Kidney (tissue), 14 donors: ENCODE measurements around the gene OR2Y1. TPM values are rescaled to one million over a fixed set of nuclear protein-coding genes. Genes with fewer than 3 reads are reported as not detected.

ENCODE experiments used
- DNase-seq, 5 donors: peaks; one replicate each; pipeline ENCODE4 v3.0.0-alpha.2; 2013 to 2020
- FAIRE-seq: peaks from 2 replicates; lab custom pipeline; 2012; peaks lifted over from hg19 to GRCh38; lab: Jason Lieb, UNC
- H3K27ac ChIP-seq, 2 donors: one replicate each; pipeline ENCODE4 v1.7.0; 2013; ENCODE audit warnings: low read depth in 2 of 2, low read length in 2 of 2, inconsistent platforms in 1 of 2
- H3K27me3 ChIP-seq: one replicate; pipeline ENCODE4 v1.7.1; 2013; ENCODE audit warnings: low read length, inconsistent platforms; ENCODE audit not compliant: control insufficient read depth, insufficient read depth
- H3K36me3 ChIP-seq, 3 donors: one replicate each; pipeline versions ENCODE4 v1.7.0 to v1.7.1; 2013; ENCODE audit warnings: low read length in 3 of 3, control low read depth in 1 of 3, inconsistent platforms in 1 of 3; ENCODE audit not compliant: insufficient read depth in 3 of 3, control insufficient read depth in 2 of 3
- H3K4me1 ChIP-seq, 3 donors: one replicate each; pipeline versions ENCODE4 v1.7.0 to v1.7.1; 2013; ENCODE audit warnings: low read length in 3 of 3, inconsistent platforms in 1 of 3, low read depth in 1 of 3; ENCODE audit not compliant: control insufficient read depth in 2 of 3, insufficient read depth in 2 of 3
- H3K4me3 ChIP-seq, 3 donors: one replicate each; pipeline versions ENCODE4 v1.7.0 to v1.8.1; 2013; ENCODE audit warnings: low read length in 3 of 3, control low read depth in 1 of 3, inconsistent platforms in 1 of 3
- H3K9ac ChIP-seq, 3 donors: one replicate each; pipeline versions ENCODE4 v1.7.0 to v1.7.1; 2013; ENCODE audit warnings: low read length in 3 of 3, control low read depth in 1 of 3, inconsistent platforms in 1 of 3
- H3K9me3 ChIP-seq, 3 donors: one replicate each; pipeline versions ENCODE4 v1.7.0 to v1.7.1; 2013; ENCODE audit warnings: low read length in 3 of 3, control low read depth in 1 of 3, inconsistent platforms in 1 of 3; ENCODE audit not compliant: control insufficient read depth in 2 of 3, insufficient read depth in 1 of 3
- intact Hi-C: fragments of 100-400 bp; cut with DNase I; formaldehyde crosslinking; loops from one replicate; pipeline ENCODE4 v1.11.1; 2022
- polyA plus RNA-seq: library from polyadenylated mRNA; stranded (reverse); fragments of 350-450 nt; fragmentation: Illumina TruSeq; extraction: RNeasy Lipid Tissue Mini Kit (QIAGEN cat#74804); gene quantifications from one replicate; pipeline ENCODE4 v1.2.3, GENCODE V29; 2014; ENCODE audit warnings: low read depth, low replicate concordance; ENCODE audit not compliant: insufficient read depth
- total RNA-seq: library from RNA; stranded (reverse); fragmentation: NEBNext Ultra II Directional; extraction: Animal tissue kit (Norgen Biotek cat#: 25700); gene quantifications from one replicate; pipeline ENCODE4 v1.2.1, GENCODE V29; 2021
- TF ChIP-seq, protein P1 (sequence below): IDR thresholded peaks from 3 replicates; pipeline ENCODE4 v1.5.1; 2012; ENCODE audit warnings: mild to moderate bottlenecking, moderate library complexity, borderline replicate concordance; ENCODE audit not compliant: insufficient read depth; ENCODE audit errors: extremely low read depth
- donor health status: control.
- donor health status: control.
- donor health status: control.
- donor health status: control.
- donor health status: control.
- donor health status: DM: yes; HTN: yes; CAD: no.
- donor health status: Normal renal cell carcinoma (clear cell type).

OR2Y1 gene
- total and polyA plus RNA-seq, 2 donors from 2014 or later, result not detected

DNA sequence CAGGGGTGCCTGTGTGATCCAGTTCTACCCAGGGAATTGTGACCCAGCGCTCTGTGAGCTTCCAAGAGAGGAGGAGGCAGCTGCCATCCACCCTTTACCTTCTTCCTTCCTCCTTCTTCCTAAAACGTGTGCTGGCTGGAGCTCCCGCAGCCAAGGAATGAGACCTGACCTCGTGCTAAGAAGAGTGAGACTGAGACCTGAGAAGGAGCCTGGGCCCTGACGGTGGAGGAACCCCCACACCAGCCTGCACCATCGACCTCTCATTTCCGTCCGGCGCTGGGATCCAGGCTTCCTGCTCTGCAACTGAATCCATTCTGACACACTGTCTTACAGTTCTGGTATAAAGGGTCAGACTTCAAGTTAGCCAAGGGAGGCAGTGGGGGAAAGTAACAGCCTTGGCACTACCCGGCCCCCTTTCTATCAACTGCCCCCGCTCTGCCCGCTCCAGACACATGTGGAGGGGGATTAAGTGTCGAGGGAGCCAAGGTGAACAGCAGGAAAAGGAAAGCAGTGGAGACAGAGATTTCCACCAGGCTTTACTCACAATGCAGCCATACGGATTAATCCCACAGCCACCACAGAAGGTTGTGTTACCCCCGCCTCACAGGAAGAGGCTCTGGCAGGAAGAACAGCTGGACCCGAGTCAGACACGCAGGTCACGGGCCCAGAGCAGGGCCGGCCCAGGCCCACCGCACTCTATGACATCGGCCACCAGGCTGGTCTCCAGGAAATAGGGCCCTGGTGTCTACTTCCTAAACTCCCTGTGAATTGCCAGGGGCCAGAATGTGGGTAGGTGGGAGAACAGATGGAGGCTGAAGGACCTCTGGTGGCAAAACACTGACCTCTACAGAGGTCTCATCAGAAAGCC, 46.9 kb upstream of the OR2Y1 start:
- intact Hi-C loops, result loop anchor here (10.0 kb wide), 1 partner anchor 78 kb away; the partner anchor contains the start of gene ZFP62
- FAIRE-seq (no peak), DNase-seq (peak in 3 of 5 donors; percentile 41 to 55 (median 50))
- Histone ChIP-seq H3K4me1 (peaks cover 0 to 18% (median 14%) of the 10 kb centered on the region in 3 donors), H3K27me3 (no peaks in the 10 kb centered on the region), H3K9ac (no peak overlapping the region), H3K4me3 (no peak overlapping the region), H3K36me3 (peaks cover 0 to 18% (median 3%) of the 10 kb centered on the region in 3 donors), H3K27ac (peak overlapping the region in 1 of 2 donors; percentile 11), H3K9me3 (no peaks in the 10 kb centered on the region)
- TF ChIP-seq, protein P1, sequence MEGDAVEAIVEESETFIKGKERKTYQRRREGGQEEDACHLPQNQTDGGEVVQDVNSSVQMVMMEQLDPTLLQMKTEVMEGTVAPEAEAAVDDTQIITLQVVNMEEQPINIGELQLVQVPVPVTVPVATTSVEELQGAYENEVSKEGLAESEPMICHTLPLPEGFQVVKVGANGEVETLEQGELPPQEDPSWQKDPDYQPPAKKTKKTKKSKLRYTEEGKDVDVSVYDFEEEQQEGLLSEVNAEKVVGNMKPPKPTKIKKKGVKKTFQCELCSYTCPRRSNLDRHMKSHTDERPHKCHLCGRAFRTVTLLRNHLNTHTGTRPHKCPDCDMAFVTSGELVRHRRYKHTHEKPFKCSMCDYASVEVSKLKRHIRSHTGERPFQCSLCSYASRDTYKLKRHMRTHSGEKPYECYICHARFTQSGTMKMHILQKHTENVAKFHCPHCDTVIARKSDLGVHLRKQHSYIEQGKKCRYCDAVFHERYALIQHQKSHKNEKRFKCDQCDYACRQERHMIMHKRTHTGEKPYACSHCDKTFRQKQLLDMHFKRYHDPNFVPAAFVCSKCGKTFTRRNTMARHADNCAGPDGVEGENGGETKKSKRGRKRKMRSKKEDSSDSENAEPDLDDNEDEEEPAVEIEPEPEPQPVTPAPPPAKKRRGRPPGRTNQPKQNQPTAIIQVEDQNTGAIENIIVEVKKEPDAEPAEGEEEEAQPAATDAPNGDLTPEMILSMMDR, result no peak

DNA sequence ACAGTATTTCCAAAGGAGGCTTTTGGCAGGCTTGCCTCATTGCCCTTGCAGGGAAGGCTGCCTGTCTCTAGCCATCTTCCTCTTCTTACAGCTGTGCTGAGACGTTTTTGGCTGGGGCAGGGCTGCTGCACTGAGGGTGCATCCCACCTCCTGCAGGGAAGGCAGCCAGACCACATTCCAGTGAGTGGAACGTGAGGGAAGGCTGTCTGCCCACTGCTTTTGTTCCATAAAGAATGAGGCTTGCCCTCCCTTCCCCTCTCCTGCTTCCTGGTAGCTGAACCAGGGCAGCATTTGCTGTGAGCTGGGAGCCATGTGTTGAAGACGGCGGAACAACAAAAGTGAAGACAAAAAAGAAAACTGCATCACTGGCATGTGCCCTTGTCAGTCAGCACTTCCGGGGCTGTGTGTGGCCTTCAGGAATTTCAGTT, 46.0 kb upstream of the OR2Y1 start:
- Histone ChIP-seq H3K9me3 (no peaks in the 10 kb centered on the region), H3K9ac (peak overlapping the region in 1 of 3 donors; percentile 40), H3K4me3 (no peak overlapping the region), H3K36me3 (peaks cover 0 to 10% (median 3%) of the 10 kb centered on the region in 3 donors), H3K27me3 (no peaks in the 10 kb centered on the region), H3K27ac (peak overlapping the region in 1 of 2 donors; percentile 52), H3K4me1 (peaks cover 0 to 18% (median 14%) of the 10 kb centered on the region in 3 donors)
- TF ChIP-seq, protein P1, result no peak
- intact Hi-C loops, result loop anchor here (10.0 kb wide), 1 partner anchor 79 kb away; the partner anchor contains the start of gene ZFP62
- FAIRE-seq (no peak), DNase-seq (peak; percentile 50 to 66 (median 60))

DNA sequence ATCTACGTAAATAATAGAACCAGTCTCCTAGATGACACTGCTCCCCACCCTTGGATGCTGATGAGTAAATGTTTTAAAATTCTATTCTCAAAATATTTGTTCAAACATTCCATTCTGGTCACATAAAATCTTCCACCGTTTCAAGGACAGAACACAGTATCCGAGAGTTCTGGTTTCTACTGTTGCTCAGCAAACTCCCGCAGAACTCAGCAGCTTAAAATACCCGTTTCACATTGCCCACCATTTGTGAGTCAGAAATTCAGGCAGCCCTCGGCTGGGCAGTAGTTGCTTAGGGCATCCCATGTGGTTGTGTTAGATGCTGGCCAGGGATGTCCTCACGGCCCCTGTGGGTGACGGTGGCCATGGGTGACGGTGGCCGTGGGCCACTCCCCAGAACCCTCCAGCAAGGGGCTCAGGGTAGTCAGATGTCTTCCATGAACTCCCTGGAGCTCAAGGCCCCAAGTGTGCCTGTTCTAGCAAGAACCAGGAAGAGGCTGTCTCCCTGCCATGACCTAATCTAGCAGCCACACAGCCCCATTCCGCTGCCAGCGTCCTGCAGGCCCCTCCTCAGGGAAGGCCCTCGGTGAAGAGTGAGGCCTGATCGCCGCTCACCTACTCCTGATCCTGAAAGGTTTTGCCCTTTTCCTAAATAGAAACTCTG, 45.4 kb upstream of the OR2Y1 start:
- peaks cover 0 to 10% (median 3%) of the 10 kb centered on the region in 3 donors for H3K36me3 ChIP-seq
- H3K27ac ChIP-seq, result peak overlapping the region in 1 of 2 donors; percentile 52
- H3K4me1 ChIP-seq, result peaks cover 0 to 18% (median 14%) of the 10 kb centered on the region in 3 donors
- H3K9me3 ChIP-seq, result no peaks in the 10 kb centered on the region
- H3K4me3 ChIP-seq, result no peak overlapping the region
- DNase-seq, result peak in 2 of 5 donors; percentile 39 to 70
- TF ChIP-seq, protein P1, result no peak
- H3K9ac ChIP-seq, result peak overlapping the region in 1 of 3 donors; percentile 40
- FAIRE-seq, result no peak
- intact Hi-C loops, result loop anchor here (10.0 kb wide), 1 partner anchor 80 kb away; the partner anchor contains the start of gene ZFP62
- no peaks in the 10 kb centered on the region for H3K27me3 ChIP-seq
